ENCODE results near the gene SLC5A3.

DNA sequence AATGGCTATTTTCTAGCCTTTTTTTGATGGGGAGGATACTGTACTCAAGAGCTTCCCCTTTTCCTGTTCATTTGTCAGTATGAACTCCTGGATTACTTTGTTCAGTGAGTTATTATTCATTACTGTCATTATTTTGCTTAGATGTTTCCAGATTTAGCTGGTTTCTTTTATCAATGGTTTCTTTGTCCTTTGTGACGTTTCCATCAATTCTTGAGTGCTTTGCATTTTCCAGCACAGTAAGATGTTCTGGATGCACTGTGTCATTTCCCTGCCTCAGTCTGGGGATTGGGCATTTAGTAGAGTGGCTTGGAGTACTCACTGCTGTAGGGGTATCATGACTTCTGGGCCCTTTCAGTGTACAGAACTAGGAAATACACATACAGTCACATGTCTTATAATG is 34.2 kb downstream of the SLC5A3 start:
- TF ChIP-seq EZH2 (IDR thresholded peaks at IDR 0.05; ENCODE audit: low read depth, unreplicated experiment) (no peak), POLR2AphosphoS5 (IDR thresholded peaks at IDR 0.05; ENCODE audit: low read depth) (no peak), CREB1 (CRISPR knock-in tag; IDR thresholded peaks at IDR 0.05; ENCODE audit: low read depth) (no peak), STAT1 (IDR thresholded peaks at IDR 0.05; ENCODE audit: unreplicated experiment) (no peak), EZH2phosphoT487 (IDR thresholded peaks at IDR 0.05; ENCODE audit: unreplicated experiment) (no peak)
- TF ChIP-seq, protein P1, sequence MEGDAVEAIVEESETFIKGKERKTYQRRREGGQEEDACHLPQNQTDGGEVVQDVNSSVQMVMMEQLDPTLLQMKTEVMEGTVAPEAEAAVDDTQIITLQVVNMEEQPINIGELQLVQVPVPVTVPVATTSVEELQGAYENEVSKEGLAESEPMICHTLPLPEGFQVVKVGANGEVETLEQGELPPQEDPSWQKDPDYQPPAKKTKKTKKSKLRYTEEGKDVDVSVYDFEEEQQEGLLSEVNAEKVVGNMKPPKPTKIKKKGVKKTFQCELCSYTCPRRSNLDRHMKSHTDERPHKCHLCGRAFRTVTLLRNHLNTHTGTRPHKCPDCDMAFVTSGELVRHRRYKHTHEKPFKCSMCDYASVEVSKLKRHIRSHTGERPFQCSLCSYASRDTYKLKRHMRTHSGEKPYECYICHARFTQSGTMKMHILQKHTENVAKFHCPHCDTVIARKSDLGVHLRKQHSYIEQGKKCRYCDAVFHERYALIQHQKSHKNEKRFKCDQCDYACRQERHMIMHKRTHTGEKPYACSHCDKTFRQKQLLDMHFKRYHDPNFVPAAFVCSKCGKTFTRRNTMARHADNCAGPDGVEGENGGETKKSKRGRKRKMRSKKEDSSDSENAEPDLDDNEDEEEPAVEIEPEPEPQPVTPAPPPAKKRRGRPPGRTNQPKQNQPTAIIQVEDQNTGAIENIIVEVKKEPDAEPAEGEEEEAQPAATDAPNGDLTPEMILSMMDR (conservative IDR thresholded peaks at IDR 0.05; ENCODE audit: low read depth in 2 of 2) = no peak
- TF ChIP-seq, protein P2, sequence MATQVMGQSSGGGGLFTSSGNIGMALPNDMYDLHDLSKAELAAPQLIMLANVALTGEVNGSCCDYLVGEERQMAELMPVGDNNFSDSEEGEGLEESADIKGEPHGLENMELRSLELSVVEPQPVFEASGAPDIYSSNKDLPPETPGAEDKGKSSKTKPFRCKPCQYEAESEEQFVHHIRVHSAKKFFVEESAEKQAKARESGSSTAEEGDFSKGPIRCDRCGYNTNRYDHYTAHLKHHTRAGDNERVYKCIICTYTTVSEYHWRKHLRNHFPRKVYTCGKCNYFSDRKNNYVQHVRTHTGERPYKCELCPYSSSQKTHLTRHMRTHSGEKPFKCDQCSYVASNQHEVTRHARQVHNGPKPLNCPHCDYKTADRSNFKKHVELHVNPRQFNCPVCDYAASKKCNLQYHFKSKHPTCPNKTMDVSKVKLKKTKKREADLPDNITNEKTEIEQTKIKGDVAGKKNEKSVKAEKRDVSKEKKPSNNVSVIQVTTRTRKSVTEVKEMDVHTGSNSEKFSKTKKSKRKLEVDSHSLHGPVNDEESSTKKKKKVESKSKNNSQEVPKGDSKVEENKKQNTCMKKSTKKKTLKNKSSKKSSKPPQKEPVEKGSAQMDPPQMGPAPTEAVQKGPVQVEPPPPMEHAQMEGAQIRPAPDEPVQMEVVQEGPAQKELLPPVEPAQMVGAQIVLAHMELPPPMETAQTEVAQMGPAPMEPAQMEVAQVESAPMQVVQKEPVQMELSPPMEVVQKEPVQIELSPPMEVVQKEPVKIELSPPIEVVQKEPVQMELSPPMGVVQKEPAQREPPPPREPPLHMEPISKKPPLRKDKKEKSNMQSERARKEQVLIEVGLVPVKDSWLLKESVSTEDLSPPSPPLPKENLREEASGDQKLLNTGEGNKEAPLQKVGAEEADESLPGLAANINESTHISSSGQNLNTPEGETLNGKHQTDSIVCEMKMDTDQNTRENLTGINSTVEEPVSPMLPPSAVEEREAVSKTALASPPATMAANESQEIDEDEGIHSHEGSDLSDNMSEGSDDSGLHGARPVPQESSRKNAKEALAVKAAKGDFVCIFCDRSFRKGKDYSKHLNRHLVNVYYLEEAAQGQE (IDR thresholded peaks at IDR 0.05; ENCODE audit: unreplicated experiment) = no peak

Data from GM23338 (cell line).